NCI-H2029 (cell line): ENCODE data around the gene CFAP46.
"Not testable (repeated sequence)": the region's sequence is repeated elsewhere in the genome, so short reads cannot be mapped to it uniquely, and the experiment has no call there.

ENCODE experiments used
- DNase-seq: peaks from one replicate; lab custom pipeline; 2025; lab: John Stamatoyannopoulos, UW

The CFAP46 gene

DNA sequence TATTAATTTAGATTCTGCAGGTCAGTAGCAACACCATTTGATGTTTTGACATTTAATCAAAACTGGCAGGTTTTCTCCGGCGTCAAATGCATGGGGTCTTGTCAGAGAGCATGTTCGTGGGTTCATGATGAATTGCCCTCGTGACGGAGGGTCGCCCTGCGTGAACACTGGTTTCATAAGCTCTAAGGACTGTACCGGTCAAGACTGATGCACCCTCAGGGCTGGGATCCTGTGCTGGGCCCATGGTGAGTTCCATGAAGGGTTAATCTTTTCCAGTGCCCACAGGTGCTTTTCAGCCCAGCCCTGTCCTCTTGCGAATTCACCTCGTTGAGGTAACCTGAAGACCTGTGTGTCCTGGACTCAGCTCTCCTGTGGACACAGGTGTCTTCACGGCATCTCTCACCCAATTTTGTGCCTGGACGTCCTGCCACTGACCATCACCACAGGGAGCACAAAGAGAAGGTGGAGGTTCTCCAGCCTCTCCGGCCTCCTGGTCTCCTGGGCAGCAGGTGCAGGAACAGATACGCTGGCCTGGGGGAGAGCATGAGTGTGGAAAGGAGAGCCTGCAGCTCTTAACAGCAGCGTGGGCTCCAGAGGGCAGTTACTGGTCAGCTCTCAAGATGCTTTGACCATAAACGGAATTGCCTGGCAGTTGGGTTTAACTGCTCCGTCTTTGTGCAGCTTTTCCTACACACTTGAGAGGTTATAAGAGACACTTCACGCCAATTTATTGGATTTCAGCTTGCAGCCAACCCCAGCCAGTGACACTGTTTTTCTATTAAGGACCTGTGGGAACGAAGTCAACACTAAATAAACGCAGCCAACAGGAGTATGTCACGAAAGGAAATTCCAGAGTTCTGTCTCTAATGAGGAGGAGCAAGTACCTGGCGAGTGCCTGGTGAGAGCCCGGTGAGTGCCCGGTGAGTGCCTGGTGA lies 37.4 kb upstream of the CFAP46 start:
- DNase-seq, result no peak

DNA sequence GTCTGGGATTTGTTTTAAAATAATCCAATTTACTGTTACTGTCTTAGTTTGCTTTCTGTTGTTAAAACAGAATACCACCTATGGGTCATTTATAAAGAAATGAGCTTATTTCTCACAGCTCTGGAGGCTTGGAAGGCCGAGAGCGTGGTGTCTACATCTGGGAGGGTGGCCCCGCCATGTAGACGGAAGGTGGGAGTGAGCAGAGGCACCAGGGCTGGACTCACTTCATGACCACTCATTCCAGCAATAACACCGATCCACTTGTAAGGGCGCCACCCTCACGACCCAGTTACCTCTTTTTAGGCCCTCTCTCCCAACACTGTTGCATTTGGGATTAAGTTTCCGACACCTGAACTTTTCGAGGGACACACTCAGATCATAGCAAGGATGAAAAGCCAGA lies 36.2 kb upstream of the CFAP46 start:
- DNase-seq, result no peak

DNA sequence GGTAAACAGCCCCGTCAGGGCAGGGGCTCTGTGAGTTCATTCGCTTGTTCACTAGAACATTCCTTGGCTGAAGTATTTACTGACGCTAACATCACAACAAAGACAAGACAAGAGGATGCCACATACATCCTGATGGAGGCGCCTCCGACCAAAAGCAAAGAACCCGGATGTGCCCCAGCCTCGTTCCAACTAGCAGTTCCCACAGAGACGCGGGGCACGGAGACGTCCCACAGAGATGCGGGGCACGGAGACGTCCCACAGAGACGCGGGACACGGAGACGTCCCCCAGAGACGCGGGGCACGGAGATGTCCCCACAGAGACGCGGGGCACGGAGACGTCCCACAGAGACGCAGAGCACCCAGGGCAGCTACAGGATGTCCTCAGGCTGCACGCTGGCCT lies 35.4 kb upstream of the CFAP46 start:
- DNase-seq, result no peak

DNA sequence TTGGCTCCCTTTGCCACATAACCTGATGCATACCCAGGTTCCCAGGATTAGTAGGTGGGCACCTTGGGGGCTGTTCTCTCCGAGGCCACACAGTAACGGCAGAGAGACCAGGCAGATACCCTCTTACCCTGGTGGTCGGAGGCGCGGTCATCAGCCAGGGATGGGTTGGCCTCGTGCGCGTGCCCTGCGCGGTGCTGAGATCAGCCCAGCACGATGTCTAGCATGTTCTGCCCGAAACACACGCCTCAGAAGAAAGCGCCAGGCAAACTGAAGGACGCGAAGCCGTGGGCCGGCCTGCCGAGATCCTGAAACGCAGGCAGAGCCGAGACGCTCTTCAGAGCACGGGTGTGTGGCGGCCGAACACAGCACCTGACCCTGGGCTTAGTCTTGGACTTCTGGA lies 34.7 kb upstream of the CFAP46 start:
- DNase-seq, result no peak

DNA sequence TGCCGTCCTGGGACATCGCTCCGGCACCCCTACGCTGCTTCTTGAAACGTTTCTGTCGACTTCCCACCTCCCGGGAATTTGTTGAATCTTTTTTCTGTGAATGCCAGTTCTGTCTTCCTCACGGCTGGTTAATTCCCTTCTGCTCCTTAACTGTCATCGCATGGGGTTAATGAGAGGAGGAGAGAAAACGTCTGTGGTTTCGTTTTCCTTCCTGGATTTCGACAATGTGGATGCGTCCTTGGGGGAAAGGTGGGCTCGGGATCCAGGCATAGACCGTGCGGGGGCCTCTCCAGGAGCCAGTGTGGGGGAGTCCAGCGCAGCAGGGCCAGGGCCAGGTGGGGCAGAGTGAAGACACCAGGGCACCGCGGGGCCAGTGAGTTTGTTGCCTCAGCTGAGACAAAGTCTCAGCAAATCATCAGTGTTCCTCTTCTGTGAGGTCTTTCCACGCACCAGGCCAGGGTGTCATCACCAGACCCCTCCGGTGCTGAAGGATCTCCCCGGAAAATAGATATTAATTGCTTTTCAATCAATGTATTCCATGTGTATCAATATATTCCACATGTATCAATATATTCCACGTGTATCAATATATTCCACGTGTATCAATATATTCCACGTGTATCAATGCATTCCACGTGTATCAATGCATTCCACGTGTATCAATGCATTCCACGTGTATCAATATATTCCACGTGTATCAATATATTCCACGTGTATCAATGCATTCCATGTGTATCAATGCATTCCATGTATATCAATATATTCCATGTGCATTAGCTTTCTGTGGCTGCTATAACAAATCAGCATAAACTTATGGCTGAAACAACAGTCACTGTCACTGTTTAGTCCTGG lies 33.7 kb upstream of the CFAP46 start:
- no peak for DNase-seq

DNA sequence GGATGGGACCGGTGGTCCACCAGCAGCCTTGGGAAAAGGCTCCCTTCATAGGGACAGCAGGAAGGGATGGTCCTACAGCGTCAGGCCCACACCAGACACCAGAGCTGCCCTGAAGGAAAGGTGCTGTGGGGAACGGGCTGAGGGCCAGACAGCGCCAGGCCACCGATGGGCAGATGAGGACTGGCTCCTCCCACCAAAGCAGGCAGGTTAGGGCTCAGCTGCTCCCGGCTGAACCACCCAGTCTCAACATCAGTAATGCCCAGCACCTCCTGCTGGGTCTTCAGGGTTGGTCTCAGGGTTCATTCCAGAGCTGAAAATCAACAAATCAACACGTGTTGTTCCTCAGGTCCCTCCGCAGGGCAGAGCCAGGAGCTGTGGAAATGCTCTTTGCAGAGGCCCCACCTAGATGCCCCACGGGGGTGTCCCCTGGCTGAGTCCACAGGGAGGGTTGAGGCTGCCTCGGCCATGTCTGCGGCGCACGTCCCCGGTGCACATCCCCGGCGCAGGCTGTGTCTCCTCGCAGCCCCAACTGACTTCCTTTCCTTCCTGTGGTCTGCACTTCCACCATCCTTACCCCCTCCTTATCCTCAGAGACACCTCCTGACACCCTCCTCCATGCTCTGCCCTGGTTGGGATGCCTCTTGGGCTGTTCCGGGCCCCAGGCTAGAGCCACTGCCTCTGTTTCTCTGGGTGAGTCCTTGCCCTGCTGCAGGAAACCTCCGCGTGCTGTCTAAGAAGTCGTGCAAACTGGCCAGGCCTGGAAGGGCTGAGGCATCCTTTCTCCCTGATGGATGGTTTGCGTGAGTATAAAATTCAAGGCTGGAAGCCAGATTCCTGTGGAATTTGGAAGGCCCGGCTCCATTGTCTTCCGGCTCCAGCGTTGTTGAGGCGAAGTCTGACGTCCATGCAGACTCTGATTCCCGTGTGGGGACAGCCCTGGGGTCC lies 32.8 kb upstream of the CFAP46 start:
- no peak for DNase-seq

DNA sequence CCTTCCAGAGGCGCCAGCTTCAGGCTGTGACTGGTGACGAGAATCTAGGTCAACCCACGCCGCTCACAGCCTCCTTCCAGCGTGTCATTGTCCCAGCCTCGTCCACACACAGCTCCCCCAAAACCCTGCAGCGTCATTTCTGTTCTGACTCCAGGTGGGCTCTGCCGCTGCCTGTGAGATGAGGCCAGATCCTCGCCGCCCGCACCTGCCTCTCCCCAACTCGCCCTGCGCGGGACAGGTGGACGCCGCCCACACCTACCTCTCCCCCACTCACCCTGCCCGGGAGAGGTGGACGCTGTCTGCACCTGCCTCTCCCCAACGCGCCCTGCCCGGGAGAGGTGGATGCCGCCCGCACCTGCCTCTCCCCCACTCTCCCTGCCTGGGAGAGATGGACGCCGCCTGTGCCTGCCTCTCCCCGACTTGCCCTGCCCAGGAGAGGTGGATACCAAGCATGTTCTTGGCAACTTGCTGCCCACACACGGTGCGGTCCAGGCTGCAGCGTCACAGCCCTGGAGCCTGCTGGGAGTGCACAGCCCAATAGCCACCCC lies 32.0 kb upstream of the CFAP46 start:
- DNase-seq, result no peak

DNA sequence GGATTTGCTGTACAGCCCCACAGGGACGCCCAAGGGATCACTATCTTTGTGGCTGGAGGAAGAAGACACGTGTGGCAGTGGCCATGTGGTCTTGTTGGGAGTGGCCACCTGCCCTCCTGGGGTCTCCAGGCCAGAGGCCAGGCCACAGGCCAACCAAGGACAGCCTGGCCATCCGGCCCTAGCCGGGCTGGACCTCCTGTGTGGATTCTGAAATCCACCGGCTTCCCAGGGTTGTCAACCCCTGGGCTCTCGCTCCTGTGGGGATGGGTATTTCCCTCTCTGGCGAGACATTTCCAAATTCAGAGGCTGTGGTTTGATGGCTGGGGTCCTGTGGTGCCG lies 31.5 kb upstream of the CFAP46 start:
- DNase-seq, result no peak

DNA sequence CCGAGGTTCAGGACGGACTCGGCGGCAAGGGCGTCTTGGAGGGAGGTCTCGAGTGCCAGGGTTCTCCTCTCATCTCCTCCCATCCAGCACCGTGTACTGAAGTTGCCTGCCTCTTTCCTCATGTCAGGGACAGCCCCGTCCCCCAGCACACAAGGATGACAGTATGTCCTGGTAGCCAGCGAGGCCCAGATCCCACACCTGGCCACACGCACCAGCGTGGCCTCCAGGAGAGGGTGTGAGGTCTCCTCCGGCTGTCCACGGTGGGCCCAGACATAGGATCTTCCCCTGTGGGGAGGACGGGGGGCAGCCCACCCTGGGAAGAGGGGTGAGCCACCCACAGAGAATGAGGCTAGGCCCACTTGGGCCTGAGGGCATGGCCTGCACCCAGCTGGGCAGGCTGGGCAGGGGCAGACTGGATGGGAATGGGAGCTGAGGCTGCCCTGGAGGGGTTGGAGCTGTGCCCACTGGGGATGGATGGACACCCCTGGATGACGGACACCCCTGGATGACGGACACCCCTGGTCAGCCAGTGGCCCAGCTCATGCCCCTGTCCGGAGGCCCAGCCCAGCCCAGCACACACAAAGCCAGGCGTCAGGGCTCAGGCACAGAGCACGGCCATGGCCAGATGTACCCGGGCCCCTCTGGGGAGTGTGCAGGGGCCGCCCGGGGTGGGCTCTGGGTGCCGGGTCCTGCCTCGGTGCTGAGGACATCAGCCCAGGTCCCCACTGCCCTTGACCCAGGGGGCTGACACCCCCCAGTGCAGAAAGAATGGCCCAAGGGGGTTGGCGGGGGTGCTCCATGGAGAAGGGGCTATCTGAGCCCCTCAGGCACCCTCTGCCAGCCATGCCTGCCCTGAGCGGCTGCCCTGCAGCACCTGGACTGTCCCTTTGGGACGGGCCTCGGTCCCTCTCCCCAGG lies 30.9 kb upstream of the CFAP46 start:
- no peak for DNase-seq

DNA sequence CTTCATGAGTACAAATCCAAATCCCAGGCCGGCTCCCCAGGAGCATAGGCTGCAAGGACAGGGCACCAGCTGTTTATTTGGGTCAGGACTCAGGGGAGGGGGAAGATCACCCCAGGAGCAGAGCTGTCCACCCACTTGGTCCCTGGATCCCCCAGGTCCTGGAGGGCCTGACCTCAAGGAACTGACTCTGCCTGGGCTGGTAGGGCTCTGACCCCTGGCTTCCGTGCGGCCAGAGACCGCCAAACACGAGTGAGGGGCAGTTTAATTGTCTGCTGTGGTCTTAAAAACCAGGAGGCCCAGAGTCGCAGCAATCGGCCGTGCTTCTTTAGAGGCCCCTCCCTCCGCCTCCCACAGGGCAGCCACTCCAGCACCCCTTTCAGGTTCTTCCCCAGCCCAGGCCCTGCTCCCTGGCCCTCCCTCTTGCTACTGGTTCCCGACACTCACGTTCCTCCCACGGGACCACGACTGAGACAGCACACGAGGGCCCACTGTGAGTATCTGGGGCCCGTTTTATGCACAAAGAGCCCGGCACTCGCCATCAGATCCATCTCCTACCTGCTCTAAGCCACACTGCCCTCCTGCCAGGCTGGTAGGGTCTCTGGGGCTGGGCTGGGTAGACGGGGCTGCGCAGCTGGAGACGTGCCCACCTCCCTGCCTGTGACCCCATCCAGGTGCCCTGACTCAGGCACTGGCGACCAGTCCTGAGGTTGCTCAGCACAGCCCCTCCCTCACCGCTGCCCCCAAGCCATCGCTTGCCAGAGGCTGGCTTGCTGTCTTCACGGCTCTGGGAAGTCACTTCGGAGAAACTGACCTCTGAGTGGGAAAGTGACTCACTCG lies 30.0 kb upstream of the CFAP46 start:
- DNase-seq, result no peak

DNA sequence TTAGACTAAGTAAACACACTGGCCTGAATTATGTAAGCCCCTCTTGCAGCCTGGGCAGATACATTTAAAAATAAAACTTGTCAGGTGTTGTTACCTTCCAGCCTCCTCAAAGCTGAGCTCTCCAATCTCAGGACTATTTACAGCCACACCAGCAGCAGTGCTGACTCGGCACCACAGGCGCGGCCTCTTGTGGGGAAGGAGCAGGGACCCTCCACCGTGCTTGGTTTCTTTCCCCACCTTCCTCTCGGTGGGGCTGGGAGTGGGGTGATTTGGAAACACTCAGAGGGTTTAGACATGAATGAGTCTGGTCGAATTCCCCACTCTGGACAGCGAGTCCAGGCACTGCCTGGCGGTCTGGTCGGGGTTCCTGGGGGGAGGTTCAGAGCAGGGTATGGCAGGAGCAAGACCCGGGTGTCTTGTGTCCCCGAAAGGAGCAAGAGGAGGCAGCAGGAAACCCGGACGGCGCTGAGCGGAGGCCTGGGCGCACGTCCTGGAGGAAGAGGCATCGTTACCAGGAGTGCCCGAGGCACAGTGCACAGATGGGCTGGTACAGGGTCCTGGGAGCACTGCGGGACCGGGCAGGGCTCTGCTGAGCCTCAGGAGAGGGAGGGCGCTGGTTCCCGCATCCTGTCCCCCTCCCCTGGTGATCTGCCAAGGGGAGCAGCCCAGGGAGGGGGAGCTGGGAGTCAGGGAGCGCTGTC lies 29.2 kb upstream of the CFAP46 start:
- DNase-seq, result no peak

DNA sequence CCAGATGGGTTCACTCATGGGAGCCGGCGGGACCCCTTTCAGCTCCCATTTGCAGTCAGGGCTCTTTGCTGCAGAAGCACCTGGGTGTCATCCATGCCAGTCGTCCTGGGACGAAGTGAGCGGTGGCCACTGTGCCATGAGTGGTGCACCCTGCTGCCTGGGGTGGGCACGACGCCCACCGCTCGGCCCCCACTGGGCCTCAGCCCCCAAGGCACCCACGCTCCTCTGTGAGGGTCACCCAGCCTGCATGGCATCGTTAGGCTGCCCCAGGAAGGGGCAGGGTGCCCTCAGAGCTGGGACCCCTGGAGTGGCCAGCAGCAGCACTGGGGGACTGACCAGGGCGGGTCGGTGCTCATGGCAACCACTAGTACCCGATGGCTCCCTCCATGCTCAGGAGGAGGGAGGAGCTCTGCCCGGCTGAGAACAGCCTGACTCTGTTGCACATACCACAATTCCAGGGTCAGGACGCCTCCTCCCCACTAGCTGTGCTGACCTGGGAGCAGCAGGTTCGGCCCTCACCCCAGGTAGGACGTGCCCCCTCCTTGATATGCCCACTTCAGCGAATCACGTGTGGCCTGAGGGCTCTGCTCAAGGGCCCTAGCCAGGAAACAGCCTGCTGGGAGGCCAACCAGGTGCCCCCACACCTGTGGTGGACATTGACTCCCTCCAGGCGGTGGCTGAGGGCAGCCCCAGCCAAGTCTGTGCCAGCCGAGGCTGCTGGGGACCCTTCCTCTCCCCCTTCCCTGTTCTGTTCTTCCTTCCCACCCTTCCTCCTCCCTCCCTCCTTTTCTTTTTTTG lies 28.5 kb upstream of the CFAP46 start:
- no peak for DNase-seq

DNA sequence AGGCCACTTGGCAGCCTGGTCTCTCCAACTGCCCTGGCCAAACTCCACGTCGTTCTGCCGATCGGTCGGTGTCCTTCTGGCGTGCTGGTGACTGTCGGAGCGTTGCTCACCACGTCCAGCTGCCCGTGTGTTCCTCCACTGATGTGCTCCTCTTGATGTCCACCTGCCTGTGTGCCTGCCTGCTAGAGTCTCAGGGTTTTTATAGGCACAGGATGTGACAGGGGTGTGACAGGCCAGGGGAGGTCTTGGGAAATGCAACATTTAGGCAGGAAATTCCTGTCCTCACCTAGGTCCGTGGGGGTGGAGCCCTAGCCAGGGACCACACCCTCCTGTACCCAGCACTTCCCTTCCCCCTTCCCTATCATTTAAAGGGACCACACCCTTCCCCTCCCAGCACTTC lies 25.2 kb upstream of the CFAP46 start:
- no peak for DNase-seq

DNA sequence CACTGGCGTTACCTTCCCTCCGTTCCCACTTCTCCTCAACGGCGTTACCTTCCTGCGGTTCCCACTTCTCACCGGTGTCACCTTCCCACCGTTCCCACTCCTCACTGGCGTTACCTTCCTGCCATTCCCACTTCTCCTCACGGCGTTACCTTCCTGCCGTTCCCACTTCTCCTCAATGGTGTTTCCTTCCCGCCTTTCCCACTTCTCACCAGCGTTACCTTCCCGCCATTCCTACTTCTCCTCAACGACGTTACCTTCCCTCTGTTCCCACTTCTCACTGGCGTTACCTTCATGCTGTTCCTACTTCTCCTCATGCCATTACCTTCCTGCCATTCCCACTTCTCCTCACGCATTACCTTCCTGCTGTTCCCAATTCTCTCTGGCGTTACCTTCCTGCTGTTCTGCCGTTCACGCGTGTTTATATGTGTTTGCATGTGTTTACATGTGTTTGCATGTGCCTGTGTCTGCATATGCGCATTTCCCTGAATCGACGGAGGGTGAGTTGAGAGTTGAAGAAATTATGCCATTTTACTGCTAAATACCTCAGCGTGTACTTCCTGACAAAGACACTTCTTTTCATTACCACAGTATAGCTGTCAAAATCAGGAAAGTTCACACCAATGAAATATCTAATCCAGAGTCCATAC lies 23.2 kb upstream of the CFAP46 start:
- no peak for DNase-seq

DNA sequence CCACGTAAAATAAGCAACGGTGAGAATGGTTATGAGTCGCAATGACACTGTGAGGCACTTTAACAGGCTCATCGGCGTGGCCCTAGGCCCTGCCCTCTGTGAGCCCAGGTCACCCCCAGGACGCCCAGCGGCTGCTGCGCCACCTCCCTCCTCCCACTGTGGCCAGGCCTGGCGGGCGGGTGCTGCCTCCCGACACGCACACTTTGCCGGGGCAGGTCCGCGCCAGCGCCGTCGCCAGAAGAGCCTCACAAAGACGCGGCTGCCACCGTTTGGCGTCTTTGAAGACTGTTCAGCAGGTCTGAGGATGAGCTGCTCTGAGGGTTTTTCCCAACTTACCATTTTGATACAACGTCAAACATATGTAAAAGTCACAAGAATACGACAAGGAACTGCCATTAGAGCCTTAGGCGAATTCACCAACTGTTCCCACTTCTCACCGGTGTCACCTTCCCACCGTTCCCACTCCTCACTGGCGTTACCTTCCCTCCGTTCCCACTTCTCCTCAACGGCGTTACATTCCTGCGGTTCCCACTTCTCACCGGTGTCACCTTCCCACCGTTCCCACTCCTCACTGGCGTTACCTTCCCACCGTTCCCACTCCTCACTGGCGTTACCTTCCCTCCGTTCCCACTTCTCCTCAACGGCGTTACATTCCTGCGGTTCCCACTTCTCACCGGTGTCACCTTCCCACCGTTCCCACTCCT lies 22.5 kb upstream of the CFAP46 start:
- not testable (repeated sequence) for DNase-seq

DNA sequence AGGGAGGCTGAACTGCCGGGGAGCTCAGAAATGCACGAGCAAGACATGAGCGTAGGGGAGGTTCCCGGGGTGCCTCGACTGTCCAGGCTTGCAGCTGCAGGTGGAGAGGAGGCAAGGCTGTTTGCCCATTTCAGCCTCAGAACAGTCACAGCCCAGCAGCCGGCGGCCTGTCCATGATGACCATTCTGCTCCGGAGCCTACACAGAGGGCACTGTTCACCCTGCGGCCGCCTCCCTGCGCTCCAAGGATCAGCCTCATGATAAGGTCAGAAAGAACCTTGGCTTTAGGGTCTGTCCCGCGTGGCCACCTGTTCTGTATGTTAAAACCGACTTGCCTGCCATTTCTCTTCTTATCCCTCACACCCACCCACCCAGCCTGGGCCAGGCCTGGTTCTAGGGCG lies 21.9 kb upstream of the CFAP46 start:
- no peak for DNase-seq

DNA sequence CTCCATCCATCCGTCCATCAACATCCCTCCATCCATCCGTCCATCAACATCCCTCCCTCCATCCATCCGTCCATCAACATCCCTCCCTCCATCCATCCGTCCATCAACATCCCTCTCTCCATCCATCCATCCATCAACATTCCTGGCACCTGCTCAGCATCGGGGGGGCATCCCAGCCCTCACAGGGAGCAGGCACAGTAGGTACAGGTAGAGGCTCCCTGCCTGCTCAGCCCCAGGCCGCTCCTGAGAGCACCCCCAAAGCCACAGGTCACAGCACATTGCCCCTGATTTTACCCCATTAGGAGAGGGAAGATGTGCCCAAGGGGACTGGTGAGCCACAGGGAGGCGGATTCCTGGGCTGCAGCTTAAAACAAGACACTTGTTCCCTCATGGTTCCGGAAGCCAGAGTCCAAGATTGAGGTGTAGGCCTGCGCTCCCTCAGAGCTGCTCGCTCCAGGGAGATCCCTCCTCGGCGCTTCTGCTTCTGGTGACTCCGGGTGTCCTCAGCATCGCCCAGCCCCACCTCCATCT lies 21.1 kb upstream of the CFAP46 start:
- DNase-seq, result no peak
